ES-I3 (cell line): Measurements from ENCODE around the gene HPS5.

Experiments used
- H3K36me3 ChIP-seq: 2 replicates; pipeline ENCODE4 v1.6.1; 2013; ENCODE audit warnings: mild to moderate bottlenecking, low read length, control low read depth, moderate library complexity; ENCODE audit not compliant: insufficient read depth
- H3K4me1 ChIP-seq: 2 replicates; pipeline ENCODE4 v1.6.1; 2013; ENCODE audit warnings: mild to moderate bottlenecking, control low read depth, low read length; ENCODE audit not compliant: insufficient read depth
- H3K9ac ChIP-seq: 2 replicates; pipeline ENCODE4 v1.6.1; 2013; ENCODE audit warnings: low read depth, mild to moderate bottlenecking, low read length, moderate library complexity
- H3K9me3 ChIP-seq: 2 replicates; pipeline ENCODE4 v1.6.1; 2013; ENCODE audit warnings: mild to moderate bottlenecking, low read length, moderate library complexity; ENCODE audit not compliant: control insufficient read depth, insufficient read depth

The HPS5 gene

GRCh38 chr11:18312663-18313420 is 9.1 kb downstream of the HPS5 start:
- H3K36me3 ChIP-seq, result peaks cover 16% of the 10 kb centered on the region
- H3K9me3 ChIP-seq, result no peaks in the 10 kb centered on the region
- no peak overlapping the region for H3K9ac ChIP-seq
- H3K4me1 ChIP-seq, result no peaks in the 10 kb centered on the region; the same call in 1 of the 2 replicates

GRCh38 chr11:18312012-18312411 is 9.9 kb downstream of the HPS5 start:
- H3K36me3 ChIP-seq, result peaks cover 17% of the 10 kb centered on the region
- H3K9me3 ChIP-seq, result no peaks in the 10 kb centered on the region
- H3K4me1 ChIP-seq, result no peaks in the 10 kb centered on the region; the same call in 1 of the 2 replicates
- no peak overlapping the region for H3K9ac ChIP-seq

GRCh38 chr11:18310800-18311340 is 11.1 kb downstream of the HPS5 start:
- H3K9me3 ChIP-seq, result no peaks in the 10 kb centered on the region
- H3K36me3 ChIP-seq, result peaks cover 21% of the 10 kb centered on the region
- no peaks in the 10 kb centered on the region; the same call in 1 of the 2 replicates for H3K4me1 ChIP-seq
- no peak overlapping the region for H3K9ac ChIP-seq

GRCh38 chr11:18309691-18310090 is 12.2 kb downstream of the HPS5 start:
- Histone ChIP-seq H3K9me3 (no peaks in the 10 kb centered on the region), H3K36me3 (peaks cover 21% of the 10 kb centered on the region), H3K4me1 (no peaks in the 10 kb centered on the region; the same call in 1 of the 2 replicates)

GRCh38 chr11:18308242-18308641 is 13.7 kb downstream of the HPS5 start:
- no peak overlapping the region for H3K9ac ChIP-seq
- H3K36me3 ChIP-seq, result peaks cover 21% of the 10 kb centered on the region
- no peaks in the 10 kb centered on the region for H3K9me3 ChIP-seq
- no peaks in the 10 kb centered on the region; the same call in 1 of the 2 replicates for H3K4me1 ChIP-seq

More at GRCh38 chr11:18309691-18310090, 12.2 kb downstream of the HPS5 start:
- H3K9ac ChIP-seq, result no peak overlapping the region

GRCh38 chr11:18307461-18308139 is 14.3 kb downstream of the HPS5 start:
- peaks cover 21% of the 10 kb centered on the region for H3K36me3 ChIP-seq
- H3K9ac ChIP-seq, result no peak overlapping the region
- H3K9me3 ChIP-seq, result no peaks in the 10 kb centered on the region
- no peaks in the 10 kb centered on the region for H3K4me1 ChIP-seq

GRCh38 chr11:18304745-18305144 is 17.2 kb downstream of the HPS5 start:
- Histone ChIP-seq H3K4me1 (no peaks in the 10 kb centered on the region), H3K9ac (no peak overlapping the region), H3K9me3 (no peaks in the 10 kb centered on the region), H3K36me3 (peaks cover 21% of the 10 kb centered on the region)

- Histone ChIP-seq H3K4me1 (no peaks in the 10 kb centered on the region), H3K36me3 (peaks cover 17% of the 10 kb centered on the region), H3K9ac (no peak overlapping the region), H3K9me3 (no peaks in the 10 kb centered on the region)
Observed at GRCh38 chr11:18299721-18300120, 22.2 kb downstream of the HPS5 start.

GRCh38 chr11:18295316-18295715 is 26.6 kb downstream of the HPS5 start:
- Histone ChIP-seq H3K36me3 (peaks cover 18% of the 10 kb centered on the region), H3K9me3 (no peaks in the 10 kb centered on the region), H3K9ac (no peak overlapping the region), H3K4me1 (no peaks in the 10 kb centered on the region)

- Histone ChIP-seq H3K4me1 (no peaks in the 10 kb centered on the region), H3K36me3 (peaks cover 18% of the 10 kb centered on the region), H3K9ac (no peak overlapping the region), H3K9me3 (no peaks in the 10 kb centered on the region)
Observed at GRCh38 chr11:18294862-18295261, 27.1 kb downstream of the HPS5 start.

- H3K36me3 ChIP-seq, result peaks cover 18% of the 10 kb centered on the region
- H3K9ac ChIP-seq, result no peak overlapping the region
- H3K4me1 ChIP-seq, result no peaks in the 10 kb centered on the region
- no peaks in the 10 kb centered on the region for H3K9me3 ChIP-seq
Observed at GRCh38 chr11:18288911-18289310, 33.0 kb downstream of the HPS5 start.

GRCh38 chr11:18285841-18286240 is 36.1 kb downstream of the HPS5 start:
- Histone ChIP-seq H3K36me3 (peaks cover 23% of the 10 kb centered on the region), H3K9me3 (no peaks in the 10 kb centered on the region), H3K4me1 (no peaks in the 10 kb centered on the region), H3K9ac (no peak overlapping the region)

GRCh38 chr11:18282626-18283025 is 39.3 kb downstream of the HPS5 start:
- no peak overlapping the region for H3K9ac ChIP-seq
- H3K36me3 ChIP-seq, result peaks cover 17% of the 10 kb centered on the region
- H3K4me1 ChIP-seq, result no peaks in the 10 kb centered on the region
- no peaks in the 10 kb centered on the region for H3K9me3 ChIP-seq

GRCh38 chr11:18280438-18281045 is 41.4 kb downstream of the HPS5 start:
- Histone ChIP-seq H3K9ac (no peak overlapping the region), H3K36me3 (peaks cover 8% of the 10 kb centered on the region; the same call in 1 of the 2 replicates), H3K9me3 (no peaks in the 10 kb centered on the region), H3K4me1 (no peaks in the 10 kb centered on the region)
